Urothelium cell line (cell line): ENCODE results near the gene WDR1.

Experiments used
- DNase-seq: peaks from one replicate; pipeline ENCODE4 v3.0.0; 2011; ENCODE audit warnings: low spot score, mixed read lengths
- FAIRE-seq: peaks from 2 replicates; lab custom pipeline; 2011; peaks lifted over from hg19 to GRCh38; lab: Jason Lieb, UNC

The WDR1 gene

DNA sequence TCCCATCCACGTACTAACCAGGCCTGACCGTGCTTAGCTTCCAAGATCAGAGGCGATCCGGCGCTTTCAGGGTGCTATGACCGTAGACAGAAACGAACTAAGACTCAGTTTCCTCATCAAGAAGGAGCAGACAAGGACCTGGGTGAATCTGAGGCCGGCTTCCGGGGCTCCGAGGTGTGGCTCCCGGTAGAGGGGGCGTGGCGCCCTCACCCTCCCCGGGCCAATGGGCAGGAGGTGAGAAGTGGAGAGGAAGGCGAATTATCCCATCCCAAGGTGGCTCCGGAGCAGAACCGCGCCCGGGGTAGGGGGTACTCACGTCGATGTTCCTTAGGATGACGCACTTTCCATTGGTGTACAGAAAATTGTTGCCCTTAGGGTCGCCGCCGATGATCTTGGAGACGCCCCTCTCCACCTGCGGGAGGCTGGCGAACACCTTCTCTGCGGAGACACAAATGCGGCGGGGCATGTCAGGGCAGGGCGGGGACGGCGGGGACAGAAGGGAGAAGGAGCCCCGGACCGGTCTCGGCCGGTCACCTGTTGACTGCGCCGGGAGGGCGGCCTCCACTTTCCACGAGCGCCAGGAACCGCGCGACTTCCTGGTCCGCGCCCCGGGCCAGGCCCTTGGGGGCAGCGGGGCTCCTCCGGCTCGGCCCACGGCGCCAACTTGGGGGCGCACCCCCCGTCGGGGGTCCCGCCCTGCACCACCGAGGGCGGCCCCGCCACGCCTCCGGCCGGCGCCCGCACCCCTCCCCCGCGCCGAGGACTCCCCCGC is 616 bp downstream of the WDR1 start:
- DNase-seq: peak; percentile 52
- FAIRE-seq: no peak

DNA sequence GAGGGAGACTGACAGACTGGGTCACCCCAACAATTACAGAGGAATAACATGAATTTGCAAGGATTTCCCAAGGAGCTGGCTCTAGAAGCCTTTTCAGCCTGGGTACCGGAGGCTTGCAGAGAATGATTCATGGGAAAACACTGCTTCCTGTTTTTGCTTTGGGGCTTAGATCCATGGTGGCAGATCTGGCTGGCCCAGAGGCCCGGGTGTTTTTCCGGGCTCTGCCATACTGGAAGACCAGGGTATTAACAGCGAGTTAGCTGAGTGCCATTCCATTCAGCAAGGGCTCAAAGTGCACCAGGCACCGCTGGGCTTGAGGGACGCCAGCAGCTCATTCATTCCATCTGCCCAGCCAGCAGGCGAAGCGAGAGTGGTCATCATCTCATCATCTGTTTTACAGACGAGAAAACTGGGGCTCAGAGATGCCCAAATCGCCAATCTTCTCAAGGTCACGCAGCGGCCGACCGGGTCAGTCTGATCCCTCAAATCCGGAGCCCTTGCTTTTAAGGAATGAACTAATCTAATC is 1.3 kb downstream of the WDR1 start:
- FAIRE-seq: no peak

DNA sequence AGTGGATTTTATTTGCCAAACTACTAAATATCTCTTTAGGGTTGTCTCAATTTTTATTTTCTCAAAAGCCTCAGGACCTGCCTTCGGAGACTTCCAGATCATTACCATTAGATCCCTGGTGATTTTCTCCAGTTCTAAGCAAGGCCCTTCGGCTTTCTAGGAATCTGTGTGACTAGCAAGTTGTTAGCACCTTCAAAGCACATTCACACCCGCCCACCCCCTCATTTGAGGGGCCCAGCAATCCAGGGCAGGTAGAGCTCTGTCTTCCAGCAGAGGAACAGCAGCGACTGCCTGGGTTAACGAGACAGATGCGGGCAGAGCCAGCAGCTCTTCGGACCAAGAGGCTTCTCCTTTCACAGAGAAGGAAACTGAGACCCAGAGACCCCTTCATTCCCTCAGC is 2.0 kb downstream of the WDR1 start:
- FAIRE-seq: no peak
- no peak for DNase-seq

More for the DNA sequence above, 1.3 kb downstream of the WDR1 start:
- DNase-seq: no peak

- DNase-seq: no peak
- no peak for FAIRE-seq
Observed at GRCh38 chr4:10114147-10114546, 2.5 kb downstream of the WDR1 start.

DNA sequence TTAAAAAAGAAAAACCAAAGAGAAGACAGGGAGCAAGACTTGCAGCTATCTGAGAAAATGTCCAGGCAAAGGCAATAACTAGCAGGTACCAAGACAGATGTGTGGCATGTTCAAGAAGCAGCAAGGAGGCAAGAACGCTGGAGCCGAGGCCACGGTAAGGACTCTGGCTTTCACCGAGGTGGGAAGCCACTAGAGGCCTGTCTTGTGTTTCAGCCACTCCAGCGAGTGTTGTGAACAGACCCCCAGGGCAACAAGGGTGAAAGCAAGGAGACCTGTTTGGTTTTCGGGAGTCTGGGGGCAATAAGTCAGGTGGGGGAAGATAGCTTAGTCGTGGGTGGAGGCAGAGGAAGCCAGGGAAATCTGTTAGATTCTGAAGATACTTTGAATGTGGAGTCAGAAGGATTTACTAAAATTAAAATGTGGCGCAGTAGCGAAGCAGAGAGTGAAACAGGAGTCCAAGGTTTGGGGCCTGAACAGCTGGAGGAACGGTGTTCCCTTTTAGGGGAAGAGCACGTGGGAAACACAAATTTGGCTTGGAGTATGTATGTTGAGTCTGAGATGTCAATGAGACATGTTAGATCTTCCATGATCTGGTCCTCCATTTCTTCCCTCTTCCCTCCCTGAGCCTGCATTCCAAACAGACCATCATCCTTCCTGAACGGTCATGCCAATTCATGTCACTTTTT is 3.1 kb downstream of the WDR1 start:
- no peak for FAIRE-seq
- no peak for DNase-seq

- DNase-seq (no peak), FAIRE-seq (no peak)
Observed at GRCh38 chr4:10112658-10113284, 3.8 kb downstream of the WDR1 start.

DNA sequence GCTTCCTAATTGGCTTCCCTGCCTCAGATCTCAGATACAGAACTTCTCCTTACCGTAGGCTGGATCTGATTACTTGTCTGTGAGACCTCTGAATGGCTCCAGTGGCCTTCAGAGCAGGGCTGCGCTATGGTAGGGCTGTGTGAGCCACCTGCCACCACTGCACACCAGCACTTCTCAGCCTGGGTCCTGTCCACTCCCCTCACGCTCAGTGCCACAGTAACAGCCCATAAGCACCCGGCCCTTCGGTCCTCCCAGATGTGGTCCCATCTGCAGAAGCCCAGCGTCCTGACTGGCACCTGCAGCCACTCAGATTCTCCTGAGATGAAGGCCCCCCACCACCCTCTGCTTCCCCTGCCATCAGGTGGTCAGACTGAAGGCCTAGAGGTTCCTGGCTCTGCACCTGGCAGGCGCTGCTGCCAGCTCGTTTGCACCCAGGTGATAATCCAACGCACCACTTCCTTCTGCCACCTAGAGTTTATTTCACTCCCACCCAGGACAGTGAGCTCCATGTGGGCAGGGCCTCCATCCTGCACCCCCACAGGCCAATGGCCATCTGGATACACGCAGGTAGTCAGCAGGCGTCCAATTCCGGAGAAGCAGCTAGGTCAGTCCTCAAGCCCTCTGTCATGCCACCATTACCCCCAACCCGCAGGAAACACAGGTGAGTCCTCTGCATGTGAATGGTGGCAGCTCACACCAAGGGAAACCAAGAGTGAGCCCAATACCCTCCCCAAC is 5.4 kb downstream of the WDR1 start:
- no peak for FAIRE-seq

GRCh38 chr4:10109995-10110670 is 6.5 kb downstream of the WDR1 start:
- no peak for DNase-seq
- FAIRE-seq: no peak

More for the DNA sequence above, 5.4 kb downstream of the WDR1 start:
- DNase-seq: no peak

DNA sequence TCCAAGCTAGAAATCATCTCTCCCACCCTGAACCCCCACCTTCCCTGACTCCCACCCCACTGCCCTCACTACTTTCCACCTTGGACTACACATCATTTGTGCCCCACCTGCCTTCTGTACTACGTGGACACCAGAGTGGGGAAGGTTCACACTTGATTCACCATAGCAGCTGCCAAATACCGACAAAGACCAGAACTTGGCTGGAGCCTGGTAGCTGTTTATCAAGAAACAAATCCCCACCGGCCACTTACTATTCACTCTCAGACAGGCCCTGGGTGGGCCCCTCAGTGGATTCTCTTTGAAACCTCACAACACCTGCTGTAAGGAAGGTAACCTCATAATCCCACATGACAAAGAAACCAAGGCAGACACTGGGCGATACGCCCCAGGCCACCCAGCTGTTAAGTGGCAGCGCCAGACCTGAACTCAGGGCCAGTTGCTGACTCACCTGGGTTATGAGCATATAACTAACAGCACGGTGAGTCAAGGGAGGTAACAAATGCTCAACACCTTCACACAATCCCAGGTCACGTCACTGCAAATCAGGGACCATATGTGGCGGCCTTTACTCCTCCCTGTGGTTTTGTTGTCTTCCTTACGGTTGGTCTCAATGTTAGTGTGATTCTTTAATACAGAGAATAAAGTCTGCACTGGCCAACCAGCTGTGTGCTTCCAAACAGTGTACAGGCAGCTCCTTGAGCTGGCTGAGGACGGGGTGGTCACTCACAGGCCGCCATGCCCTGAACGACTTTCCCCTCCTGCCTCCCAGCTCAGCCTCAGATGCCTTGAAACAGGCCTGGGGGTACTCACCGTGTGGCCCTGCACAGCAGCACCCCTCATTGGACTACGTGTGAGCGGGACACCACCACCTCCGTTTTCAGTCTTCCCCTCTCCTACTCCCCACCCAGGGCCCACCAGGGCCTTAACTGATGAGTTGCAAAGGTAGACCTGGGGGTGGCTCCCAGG is 7.5 kb downstream of the WDR1 start:
- FAIRE-seq (no peak), DNase-seq (no peak)

DNA sequence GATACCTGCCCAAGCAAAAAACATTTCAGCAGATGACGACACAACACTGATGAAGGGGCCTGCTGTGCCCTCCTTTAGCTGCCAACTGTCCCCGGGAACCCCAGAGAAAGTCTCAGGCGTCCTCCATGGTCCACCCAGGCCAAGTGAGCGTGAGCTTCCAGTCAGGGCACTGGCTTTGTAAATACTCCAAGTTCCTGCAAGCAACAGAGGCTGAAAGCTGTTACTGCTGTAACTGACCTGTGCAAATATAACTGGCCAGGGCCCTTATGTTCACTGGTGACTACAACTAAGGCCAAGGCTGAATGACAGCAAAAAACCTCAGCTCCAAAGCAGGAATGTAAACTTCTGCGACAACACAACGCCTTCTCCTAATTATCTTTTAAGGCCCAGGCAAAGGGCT is 8.2 kb downstream of the WDR1 start:
- no peak for FAIRE-seq
- DNase-seq: no peak

DNA sequence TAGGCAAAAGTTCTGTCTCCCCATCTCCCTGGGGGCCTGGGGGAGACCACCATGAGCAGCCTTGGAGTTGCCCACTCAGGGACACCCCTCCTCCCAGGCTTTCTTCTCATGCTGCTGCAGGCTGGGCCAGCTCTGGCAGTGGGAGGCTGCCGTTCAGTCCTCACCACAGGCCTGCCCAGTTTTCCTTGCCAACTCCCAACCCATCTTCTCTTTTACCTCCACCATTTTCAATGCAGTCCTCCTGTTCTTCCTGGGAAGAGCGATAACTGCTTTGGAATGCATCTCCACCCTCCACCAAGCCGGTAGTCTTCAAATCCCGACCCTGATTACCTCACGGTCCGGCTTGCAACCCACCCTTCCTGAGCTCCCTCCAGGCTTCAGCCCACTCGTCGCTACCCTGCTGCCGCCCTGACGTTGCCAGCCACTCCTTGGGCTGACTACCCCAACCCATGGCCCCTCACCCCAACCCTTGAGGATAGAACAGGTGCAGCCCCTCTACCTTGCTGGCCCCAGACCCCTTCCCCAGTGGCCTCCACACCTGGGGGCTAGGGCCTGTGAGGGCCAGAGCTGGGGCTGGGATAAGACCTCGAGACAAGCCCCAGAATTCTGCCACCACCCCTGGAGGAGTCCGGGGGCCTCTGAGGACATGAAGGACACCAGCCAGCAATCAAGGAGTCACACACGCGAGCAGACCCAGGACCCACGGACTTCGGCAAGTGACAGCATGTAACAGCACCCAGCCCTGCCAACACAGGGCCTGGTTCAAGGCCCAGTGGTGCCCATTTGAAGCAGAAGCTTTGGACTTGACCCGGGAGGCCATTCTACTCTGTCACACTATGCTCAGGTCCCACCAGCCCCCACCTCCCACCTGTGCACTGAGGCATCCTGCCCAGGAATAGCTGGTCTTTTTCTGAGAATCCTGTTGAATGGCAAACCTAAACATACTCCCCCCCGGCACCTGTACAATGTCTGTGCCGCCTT is 9.2 kb downstream of the WDR1 start:
- FAIRE-seq: no peak
- DNase-seq: peak; percentile 10

GRCh38 chr4:10106421-10107039 is 10.1 kb downstream of the WDR1 start:
- FAIRE-seq (no peak), DNase-seq (peak; percentile 82)

DNA sequence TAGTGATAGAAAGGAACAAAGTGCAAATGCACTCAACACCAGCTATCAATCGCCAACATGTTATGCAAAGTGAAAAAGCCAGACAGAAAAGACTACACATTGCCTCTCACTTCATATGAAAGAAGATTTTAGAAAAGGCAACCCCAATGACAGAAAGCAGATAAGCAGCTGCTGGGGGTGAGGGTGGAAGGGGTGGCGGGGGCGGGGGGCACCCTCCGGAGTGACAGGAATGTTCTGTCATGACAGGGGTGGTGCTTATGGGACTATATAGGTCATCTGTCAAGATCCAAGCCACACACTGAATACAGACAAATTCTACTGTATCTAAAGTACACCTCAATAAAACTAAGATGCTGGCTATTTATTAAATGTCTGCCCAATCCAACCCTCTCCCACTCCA is 10.7 kb downstream of the WDR1 start:
- FAIRE-seq: no peak
- no peak for DNase-seq

DNA sequence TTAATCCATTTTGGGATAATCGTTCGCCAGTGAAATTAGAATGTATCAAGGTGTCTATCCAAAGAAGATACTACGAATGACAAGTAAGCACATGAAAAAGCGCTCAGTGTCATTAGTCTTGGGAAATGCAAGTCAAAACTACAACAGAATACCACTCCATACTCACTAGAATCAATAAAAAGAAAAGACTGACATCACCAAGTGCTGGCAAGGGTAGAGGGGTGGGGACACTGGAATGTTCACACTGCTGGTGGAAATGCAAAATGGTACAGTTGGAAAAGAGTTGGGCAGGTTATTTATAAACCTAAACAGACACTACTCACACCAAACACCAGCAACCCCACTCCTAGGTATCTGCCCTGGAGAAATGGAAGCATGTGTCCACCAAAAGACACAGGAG is 11.2 kb downstream of the WDR1 start:
- DNase-seq (no peak), FAIRE-seq (no peak)

- DNase-seq: no peak
- FAIRE-seq: no peak
Observed at GRCh38 chr4:10104991-10105276, 11.7 kb downstream of the WDR1 start.

DNA sequence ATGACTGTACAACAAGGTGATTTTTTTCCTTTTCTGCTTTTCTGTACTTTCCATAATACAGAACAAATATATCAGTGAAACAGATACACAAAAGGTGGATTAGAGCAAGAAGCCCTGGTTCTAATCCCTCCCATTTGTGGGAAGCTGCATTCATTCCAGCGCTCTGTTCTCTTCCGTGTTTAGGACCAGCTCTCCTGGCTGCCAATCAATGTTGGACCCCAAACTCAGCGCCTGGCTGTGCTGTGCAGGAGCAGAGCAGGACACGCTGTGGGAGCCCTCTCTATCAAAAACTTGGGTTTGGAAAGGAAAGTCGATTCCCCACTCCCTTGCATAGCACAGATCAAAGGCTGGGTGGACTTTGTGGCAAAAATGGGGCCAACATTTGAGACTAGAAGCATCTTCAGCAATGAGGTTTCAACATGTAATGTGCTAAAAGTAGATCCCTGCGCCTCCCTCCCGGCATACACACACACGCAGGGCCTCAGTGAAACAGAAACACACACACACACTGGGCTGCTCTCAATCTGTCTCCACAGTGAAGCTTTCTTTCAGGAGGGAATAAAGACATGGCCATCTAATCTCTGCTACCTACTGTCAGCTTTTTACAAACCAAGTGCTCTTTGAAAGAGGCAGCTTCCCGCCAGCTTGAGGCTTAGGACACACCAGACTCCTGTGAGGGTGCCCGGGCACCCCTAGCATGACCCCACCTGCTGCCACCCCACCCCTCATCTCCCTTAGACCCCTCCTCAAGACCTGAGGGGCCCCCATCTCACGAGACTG is 12.2 kb downstream of the WDR1 start:
- FAIRE-seq (no peak), DNase-seq (no peak)
